Glutamatergic neuron (in vitro differentiated cells): ENCODE data around the gene CETN2. TPM values are rescaled to one million over a fixed set of nuclear protein-coding genes. Genes with fewer than 3 reads are reported as not detected.

Experiments used
- DNase-seq: peaks from one replicate; pipeline ENCODE4 v3.0.0; 2022
- H3K27ac Mint-ChIP-seq: one replicate; pipeline ENCODE4 v1.8.0; 2020; ENCODE audit warnings: mild to moderate bottlenecking, mixed read lengths, inconsistent platforms; ENCODE audit not compliant: unreplicated experiment
- H3K27me3 Mint-ChIP-seq: one replicate; pipeline ENCODE4 v1.8.0; 2020; ENCODE audit warnings: mild to moderate bottlenecking, moderate library complexity, mixed read lengths, inconsistent platforms; ENCODE audit not compliant: unreplicated experiment
- H3K36me3 Mint-ChIP-seq: one replicate; pipeline ENCODE4 v1.8.0; 2020; ENCODE audit warnings: mild to moderate bottlenecking, mixed read lengths, inconsistent platforms; ENCODE audit not compliant: unreplicated experiment
- H3K4me1 Mint-ChIP-seq: one replicate; pipeline ENCODE4 v1.8.0; 2020; ENCODE audit warnings: mild to moderate bottlenecking, low read depth, mixed read lengths, inconsistent platforms; ENCODE audit not compliant: unreplicated experiment
- H3K4me3 Mint-ChIP-seq: one replicate; pipeline ENCODE4 v1.8.0; 2020; ENCODE audit warnings: mild to moderate bottlenecking, mixed read lengths, inconsistent platforms; ENCODE audit not compliant: unreplicated experiment
- H3K9me3 Mint-ChIP-seq: one replicate; pipeline ENCODE4 v1.8.0; 2020; ENCODE audit warnings: mild to moderate bottlenecking, moderate library complexity, mixed read lengths, inconsistent platforms; ENCODE audit not compliant: unreplicated experiment
- CTCF ChIP-seq: fragments of 200-600 bp; sonication (generic); IDR thresholded peaks from one replicate; pipeline ENCODE4 v1.5.0; 2021; ENCODE audit not compliant: partially characterized antibody, unreplicated experiment
- total RNA-seq: library from RNA; stranded (reverse); fragmentation: NEBNext Ultra II Directional; extraction: Animal tissue kit (Norgen Biotek cat#: 25700); gene quantifications from one replicate; pipeline ENCODE4 v1.2.1, GENCODE V29; 2021; ENCODE audit not compliant: unreplicated experiment

The CETN2 gene
- total RNA-seq, 1 donor from 2014 or later, result 23.6 TPM

- no peaks in the 10 kb centered on the region for H3K27me3 Mint-ChIP-seq
- no peak for DNase-seq
- no peaks in the 10 kb centered on the region for H3K36me3 Mint-ChIP-seq
- TF ChIP-seq CTCF, result no peak
- no peaks in the 10 kb centered on the region for H3K9me3 Mint-ChIP-seq
- no peak overlapping the region for H3K27ac Mint-ChIP-seq
- H3K4me3 Mint-ChIP-seq, result no peak overlapping the region
- peaks cover 1% of the 10 kb centered on the region for H3K4me1 Mint-ChIP-seq
Measured at GRCh38 chrX:152824841-152825374, 5.6 kb downstream of the CETN2 start.

- Mint-ChIP-seq H3K9me3 (no peaks in the 10 kb centered on the region), H3K36me3 (no peaks in the 10 kb centered on the region), H3K27me3 (no peaks in the 10 kb centered on the region), H3K4me3 (no peak overlapping the region), H3K27ac (no peak overlapping the region), H3K4me1 (peaks cover 2% of the 10 kb centered on the region)
- no peak for DNase-seq
- no peak for TF ChIP-seq CTCF
Measured at GRCh38 chrX:152823657-152824056, 6.9 kb downstream of the CETN2 start.

GRCh38 chrX:152822383-152823086 lies 8.0 kb downstream of the CETN2 start:
- Mint-ChIP-seq H3K9me3 (no peaks in the 10 kb centered on the region), H3K27ac (no peak overlapping the region), H3K4me3 (no peak overlapping the region), H3K4me1 (peaks cover 8% of the 10 kb centered on the region), H3K36me3 (no peaks in the 10 kb centered on the region), H3K27me3 (no peaks in the 10 kb centered on the region)
- no peak for TF ChIP-seq CTCF
- DNase-seq, result no peak

- Mint-ChIP-seq H3K9me3 (no peaks in the 10 kb centered on the region), H3K4me1 (peaks cover 11% of the 10 kb centered on the region), H3K27ac (no peak overlapping the region), H3K36me3 (no peaks in the 10 kb centered on the region), H3K4me3 (no peak overlapping the region), H3K27me3 (no peaks in the 10 kb centered on the region)
- peak; percentile 70 for DNase-seq
- peak; percentile 58 for TF ChIP-seq CTCF
Measured at GRCh38 chrX:152821145-152821765, 9.3 kb downstream of the CETN2 start.

GRCh38 chrX:152819732-152820131 lies 10.8 kb downstream of the CETN2 start:
- Mint-ChIP-seq H3K4me1 (peaks cover 11% of the 10 kb centered on the region), H3K36me3 (no peaks in the 10 kb centered on the region), H3K4me3 (no peak overlapping the region), H3K27me3 (no peaks in the 10 kb centered on the region), H3K9me3 (no peaks in the 10 kb centered on the region), H3K27ac (no peak overlapping the region)
- DNase-seq, result no peak
- no peak for TF ChIP-seq CTCF
